ENCODE measurements around the gene BEGAIN.

BEGAIN gene

DNA sequence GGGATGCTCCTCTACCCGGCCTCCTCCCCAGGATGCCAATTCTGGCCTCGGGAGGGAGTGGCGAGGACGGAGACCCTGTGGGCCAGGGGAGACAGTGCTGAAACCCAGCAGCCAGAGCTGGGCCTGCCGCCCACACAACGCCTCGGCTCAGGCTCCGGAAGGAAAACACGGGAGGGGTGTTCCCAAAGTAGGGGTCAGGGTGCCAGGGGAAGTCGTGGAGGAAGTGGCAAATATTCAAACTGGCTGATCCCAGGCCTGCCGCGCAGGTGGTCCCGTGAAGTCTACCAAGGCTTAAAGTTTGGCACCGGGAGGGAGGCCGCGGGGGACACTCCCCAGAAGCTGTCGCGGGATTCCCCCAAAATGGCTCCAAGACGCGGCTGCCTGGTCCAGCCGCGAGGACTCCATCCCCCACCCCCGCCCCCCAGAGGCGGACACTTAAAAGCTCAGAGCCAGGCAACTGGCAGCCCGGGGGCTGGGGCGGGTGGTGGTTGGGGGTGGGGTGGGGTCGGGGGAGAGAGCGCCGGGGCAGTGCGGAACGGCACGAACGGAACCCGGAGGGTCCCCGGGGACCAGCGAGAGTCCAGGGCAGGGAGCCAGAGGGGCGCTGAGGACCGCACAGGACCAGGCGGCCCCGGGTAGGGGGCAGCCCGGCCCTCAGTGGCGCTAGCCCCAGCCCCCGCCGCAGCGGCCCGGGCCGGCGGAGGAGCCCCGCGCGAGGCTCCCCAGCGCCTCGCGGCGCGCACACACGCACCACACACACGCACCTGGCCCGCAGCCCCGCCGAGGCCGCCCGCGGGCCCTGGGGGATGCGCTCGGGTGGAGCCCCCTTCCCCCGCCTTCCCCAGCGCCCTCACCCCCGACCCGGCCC lies 20.0 kb downstream of the BEGAIN start:
- no peak for DNase-seq

DNA sequence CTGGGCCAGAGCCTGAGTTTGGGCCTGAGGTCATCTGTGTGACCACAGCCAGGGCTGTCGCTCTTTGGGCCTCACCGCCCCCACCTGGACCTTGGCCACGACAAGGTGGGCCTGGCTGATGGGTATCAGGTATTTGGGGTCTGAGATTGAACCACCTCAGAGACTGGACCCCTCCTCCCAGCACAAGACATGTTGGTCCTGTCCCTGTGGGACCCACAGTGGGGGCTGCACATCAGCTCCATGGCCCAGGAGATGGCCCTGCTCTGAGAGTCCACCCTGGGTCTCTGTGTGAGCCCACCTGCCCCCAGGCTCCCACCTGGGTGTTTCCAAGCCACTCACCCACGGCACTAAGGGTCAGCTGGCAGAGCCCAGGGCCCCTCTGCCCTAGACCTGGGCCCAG lies 20.6 kb downstream of the BEGAIN start:
- no peak for DNase-seq

- DNase-seq, result no peak
These were observed 21.1 kb downstream of the BEGAIN start for GRCh38 chr14:100566119-100566518.

DNA sequence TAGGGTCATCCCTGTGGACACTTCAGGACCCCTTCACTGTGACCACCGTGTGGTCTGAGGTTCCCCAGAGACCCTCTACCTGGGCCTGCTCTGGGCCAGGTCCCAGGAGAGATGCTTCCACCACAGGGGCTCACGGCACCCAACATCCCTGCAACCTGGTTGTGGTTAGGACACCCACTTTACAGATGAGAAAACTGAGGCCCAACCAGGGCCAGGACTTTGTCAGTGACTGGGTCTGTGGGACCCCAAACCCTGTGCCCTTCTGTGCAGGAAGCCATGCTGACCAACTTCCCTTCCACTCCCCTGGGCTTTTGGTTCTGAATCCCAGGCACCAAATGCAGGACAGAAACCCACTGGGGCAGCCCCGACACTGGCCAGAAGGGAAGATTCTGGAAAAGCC lies 21.6 kb downstream of the BEGAIN start:
- no peak for DNase-seq

- no peak for DNase-seq
These were observed 22.7 kb downstream of the BEGAIN start for GRCh38 chr14:100564512-100564911.

GRCh38 chr14:100562751-100563150 lies 24.5 kb downstream of the BEGAIN start:
- DNase-seq, result no peak

DNA sequence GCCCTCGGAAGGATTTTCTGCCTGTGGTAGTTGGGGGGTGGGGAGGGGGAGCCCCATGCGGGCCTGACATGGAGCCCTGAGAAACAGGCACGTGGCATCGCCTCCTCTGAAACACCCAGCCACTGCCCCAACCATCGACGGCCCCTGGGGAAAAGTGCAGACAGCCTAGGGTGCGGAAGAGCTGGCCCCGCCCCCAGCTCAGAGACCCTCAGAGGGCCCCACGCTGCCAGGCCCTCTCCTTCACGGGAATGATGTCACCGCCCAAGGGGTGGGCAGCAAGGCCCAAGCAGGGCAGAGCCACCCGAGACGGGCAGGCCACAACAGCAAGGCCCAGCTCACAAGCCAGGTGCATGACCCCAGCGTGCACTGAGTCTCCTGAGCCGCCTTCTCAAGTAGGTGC lies 26.2 kb downstream of the BEGAIN start:
- DNase-seq, result no peak

DNA sequence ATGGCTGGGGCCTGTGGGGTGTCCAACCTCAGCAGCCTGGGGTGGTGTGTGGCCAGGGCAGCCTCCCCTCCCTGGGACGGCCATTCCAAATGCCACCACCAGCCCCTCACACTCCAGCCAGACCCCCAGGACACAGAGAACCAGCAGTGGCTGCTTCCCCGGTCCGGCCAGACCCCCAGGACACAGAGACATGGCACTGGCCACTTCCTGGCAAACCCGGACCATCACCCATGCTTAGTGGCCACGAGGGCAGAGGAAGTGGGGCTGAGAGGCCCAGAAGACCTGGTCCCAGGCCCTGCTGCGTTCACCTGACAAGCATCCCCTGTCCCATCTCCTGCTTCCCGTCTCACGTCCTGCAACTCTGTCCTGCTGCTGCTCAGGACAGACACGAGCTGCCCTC lies 26.7 kb downstream of the BEGAIN start:
- DNase-seq, result no peak

- no peak for DNase-seq
These were observed 27.8 kb downstream of the BEGAIN start for GRCh38 chr14:100559455-100559854.

DNA sequence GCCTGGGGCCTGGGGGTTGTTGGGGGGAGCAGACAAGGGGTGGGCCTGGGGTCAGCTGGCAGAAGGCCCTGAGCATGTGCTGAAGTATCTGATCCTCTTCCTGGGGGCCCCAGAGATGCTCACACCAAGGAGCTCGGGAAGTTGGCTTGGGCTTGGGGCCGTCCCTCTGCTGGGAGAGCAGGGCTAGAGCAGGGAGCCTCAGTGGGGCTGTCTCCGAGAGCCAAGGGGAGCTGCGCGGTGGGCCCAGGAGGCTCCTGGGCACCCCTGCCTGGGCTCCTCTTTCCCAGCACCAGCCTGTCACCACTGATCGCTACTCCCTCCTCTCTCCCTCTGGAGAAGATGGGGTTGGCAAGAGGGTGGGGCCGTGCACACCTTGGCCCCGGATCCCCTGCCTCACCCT lies 28.3 kb downstream of the BEGAIN start:
- DNase-seq, result no peak

GRCh38 chr14:100558226-100558625 lies 29.0 kb downstream of the BEGAIN start:
- no peak for DNase-seq

- DNase-seq, result no peak
These were observed 29.6 kb downstream of the BEGAIN start for GRCh38 chr14:100557658-100558057.

GRCh38 chr14:100556936-100557505 lies 30.2 kb downstream of the BEGAIN start:
- DNase-seq, result no peak

GRCh38 chr14:100556140-100556475 lies 31.1 kb downstream of the BEGAIN start:
- no peak for DNase-seq

DNA sequence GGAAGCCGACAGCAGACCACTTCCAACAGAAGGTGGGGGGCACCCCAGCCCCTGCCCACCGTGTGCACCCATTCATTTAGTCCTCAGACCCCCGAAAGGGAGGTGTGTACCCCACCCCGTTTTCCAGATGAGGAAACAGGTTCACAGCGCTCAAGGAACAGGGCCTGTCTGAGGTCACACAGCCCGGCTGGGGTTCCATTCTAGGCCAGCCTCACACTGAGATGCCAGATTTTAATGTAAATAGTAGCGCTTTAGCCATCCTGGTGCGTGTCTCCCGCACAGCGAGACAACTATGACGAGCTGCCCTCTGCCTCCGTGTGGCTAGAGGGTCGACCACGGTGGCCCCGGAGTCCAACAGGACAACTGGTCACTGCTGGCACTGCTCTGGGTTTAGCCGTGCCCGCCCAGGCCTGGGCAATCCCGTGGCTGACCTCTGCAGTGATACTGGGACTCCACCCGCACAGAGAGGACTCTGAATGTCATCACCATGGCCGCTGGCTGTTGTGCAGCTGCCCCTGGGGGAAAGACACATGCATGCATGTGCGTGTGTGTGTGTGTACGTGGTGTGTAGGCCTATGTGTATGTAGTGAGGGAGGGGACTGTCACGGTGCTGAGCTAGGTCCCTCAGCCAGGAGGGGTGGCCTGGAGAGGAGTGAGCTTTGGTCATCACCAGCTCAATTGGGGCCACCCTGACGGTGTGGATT lies 31.6 kb downstream of the BEGAIN start:
- DNase-seq, result no peak

GRCh38 chr14:100554696-100555320 lies 32.4 kb downstream of the BEGAIN start:
- DNase-seq, result no peak

DNA sequence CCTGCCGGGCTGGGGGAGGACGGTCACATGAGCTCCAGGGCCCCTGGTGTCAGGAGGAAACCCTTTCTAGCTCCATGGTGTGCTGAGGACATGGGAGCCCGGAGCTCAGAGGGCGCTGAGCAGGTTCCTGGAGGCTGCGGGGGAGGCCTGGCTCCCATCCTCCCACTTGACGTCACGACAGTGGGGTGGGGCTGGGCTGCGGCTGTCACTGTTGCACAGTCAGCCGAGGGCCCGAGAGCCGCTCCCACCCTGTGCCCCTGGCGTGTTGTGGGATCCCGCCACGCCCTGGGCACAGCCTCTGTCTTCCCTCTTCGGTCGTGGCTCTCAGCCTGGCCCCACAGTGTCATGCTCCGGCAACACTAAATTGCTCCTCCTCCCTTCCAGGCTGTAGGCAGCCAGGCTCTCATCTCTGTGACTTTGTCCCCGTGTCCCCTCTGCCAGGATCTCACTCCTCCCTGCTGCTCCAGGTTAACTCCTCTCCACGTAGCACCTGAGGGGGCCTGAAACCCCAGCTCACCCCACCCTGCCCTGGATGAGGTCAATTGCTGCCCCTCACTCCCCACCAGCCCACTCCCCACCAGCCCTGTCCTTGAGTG lies 33.0 kb downstream of the BEGAIN start:
- no peak for DNase-seq

GRCh38 chr14:100553471-100553870 lies 33.7 kb downstream of the BEGAIN start:
- no peak for DNase-seq

GRCh38 chr14:100552524-100553125 lies 34.6 kb downstream of the BEGAIN start:
- no peak for DNase-seq

GRCh38 chr14:100551056-100551455 lies 36.2 kb downstream of the BEGAIN start:
- DNase-seq, result no peak

- no peak for DNase-seq
These were observed 37.2 kb downstream of the BEGAIN start for GRCh38 chr14:100549834-100550625.

GRCh38 chr14:100548939-100549338 lies 38.3 kb downstream of the BEGAIN start:
- no peak for DNase-seq
